Activated T-helper 1 cell treated with Interleukin-2 at 50 U/mL for 16 hours (primary cell): ENCODE measurements around the gene MITF.

ENCODE experiments used
- DNase-seq: peaks from one replicate; pipeline ENCODE4 v3.0.0-alpha.2; 2020; ENCODE audit warnings: low read depth

The MITF gene

DNA sequence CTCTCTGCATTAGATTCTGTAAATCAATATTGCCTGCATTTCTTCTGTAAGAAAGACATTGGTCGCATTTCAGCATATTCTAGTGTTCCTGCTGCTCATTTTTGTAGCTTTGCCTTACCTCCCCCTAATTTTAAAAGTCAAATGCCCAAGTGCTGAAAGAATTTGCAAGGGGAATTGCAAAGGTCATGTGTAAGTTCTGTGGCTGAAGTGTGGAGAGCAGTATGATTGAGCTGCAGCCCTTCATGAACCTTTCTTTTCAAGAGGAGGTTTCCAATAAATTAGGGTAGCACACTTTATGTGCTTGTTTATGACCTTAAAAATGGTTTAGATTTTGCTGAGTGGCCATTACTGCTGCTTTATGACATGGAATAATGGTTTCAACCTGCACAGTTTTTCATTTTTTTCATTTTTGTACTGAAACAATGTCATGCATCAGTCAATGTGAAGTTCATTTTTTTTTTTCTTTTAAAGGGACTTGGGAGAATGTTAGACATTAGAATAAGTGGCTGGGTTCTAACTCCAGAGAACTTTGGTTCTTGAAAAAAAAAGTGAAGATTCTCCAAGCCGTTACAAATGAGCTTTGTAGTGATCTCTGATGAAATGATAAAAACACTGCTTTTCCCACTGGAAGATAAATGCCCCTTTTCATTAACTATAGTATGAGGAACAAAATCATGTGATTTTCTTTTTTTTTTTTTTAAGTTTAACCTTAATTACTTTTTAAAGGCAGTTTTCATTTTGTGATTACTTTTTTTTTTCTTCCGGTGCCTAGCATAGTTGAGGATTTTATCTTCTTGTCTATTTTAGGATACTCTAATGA, 99.6 kb downstream of the MITF start:
- no peak for DNase-seq

DNA sequence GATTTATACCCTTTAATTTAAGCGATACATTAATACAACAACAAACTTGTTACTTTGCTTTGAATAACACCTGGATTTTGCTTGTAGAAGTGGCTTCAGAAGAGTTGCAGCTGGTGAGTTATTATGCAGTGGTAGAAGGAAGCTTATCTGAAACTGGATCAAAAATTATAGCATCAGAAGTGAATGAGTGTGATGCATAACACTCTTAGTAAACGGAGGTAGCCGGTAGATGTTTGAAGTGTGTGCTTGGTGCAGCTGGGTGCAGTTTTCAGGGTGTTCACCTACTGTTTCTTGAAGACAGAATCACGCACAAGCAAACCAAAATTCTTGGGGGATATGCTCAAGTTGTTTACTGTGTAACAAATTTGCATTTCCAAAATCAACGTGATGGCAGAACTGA, 103.1 kb downstream of the MITF start:
- no peak for DNase-seq

DNA sequence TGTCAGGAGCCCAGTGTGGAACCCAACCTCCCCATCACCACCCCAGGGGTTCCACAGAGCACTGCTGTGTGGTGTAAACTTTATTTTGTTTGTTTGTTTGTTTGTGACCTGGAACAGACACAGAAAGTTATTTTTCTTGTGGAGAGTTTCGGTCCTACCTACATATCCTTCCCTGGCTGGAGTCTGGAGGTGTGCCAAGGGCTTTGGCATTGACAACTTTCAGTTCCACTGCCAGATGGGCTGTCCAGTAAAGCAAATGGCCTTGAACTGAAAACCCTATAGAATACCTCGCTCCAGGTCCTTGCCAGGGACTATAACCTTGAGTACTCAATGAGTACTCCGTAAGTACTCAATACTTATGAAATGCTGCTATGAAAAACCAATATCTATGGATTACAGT, 103.5 kb downstream of the MITF start:
- no peak for DNase-seq

DNA sequence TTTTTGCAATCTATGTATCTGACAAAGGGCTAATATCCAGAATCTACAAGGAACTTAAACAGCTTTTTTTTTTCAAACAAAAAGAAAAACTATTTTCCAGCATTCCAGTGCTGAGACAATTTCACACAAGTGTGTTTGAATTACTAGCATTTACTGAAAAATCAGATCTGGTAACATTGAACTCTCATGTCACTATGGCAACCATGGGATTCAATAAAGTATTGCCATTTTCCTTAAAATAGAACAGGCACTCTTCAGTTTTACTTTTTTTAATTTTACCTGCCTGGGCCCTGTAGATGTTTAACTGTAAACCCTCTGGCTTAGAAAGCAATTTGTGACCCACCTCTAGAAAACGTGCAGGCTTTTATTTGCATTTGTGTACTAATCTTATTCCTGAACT, 105.4 kb downstream of the MITF start:
- DNase-seq, result no peak

DNA sequence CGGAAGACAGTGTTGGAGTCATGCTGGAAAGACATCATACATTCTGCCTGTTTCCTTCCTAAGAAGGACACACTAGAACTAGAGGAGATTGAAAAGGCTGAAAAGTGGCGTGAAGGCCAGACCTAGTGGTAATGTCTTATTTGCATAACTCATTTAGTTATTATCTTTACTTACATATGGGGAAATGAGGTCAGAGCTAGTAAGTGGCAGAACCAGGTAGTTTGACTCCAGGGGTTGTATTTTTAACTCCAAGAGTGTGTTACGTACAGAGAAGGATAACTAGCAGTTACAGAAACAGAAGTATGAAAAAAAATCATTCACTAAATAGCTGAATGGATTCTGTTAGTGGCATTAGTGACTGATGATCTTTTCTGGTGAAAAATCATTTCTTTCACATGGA, 108.0 kb downstream of the MITF start:
- DNase-seq, result no peak

DNA sequence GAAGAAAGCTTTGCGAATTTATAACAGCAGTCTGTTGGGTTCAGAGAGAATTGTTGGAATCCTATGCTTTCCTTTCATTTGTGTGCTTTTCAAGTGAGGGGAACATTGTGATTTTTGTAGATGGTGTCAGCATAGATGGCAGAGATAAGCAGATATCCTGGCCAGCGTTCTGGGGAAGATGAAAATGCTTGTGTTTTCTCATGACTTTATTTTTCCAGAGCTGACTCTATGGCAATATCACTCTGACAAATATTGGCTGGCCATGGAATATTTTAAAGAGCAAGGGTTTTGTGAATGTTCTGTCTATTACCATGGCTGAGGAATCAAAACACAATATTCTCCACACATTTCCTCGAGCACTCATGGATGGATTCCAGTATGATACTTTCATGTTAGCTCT, 108.8 kb downstream of the MITF start:
- DNase-seq, result no peak

DNA sequence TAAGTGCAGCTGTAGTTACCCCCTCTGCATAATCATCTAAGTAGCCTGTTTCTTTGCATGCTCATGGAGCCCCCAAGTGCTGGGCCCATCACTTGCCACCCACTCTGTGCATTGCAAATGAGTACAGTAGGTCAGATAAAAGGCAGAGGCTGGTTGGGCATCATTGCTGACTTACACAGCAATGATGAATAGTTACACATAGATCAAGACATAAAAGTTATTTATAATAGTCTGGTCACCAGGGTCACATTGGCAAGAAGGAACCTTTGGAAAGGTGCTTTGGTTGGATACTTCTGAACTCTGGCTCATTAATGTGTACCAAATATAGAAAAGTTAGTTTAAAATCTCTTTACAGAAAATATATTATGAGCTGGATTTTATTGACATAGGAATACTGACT, 111.6 kb downstream of the MITF start:
- no peak for DNase-seq

DNA sequence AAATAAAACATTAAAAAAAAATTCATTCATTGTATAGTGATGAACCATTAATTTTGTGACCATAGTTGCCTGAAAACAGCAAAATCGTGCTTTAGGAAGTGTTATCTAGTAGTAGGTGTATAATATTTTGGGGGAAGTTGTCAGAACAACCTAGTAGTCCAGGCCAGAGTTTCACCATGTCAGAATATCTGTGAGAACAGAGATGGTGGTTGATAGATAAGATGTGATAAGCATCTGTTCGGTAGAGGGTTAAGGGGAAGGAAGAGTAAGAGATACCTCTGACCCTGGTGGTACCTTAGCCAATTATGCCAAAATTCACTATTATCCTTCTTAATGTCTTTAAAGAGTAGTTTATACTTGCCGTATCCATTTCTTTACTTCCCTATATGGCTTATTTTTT, 113.8 kb downstream of the MITF start:
- no peak for DNase-seq

DNA sequence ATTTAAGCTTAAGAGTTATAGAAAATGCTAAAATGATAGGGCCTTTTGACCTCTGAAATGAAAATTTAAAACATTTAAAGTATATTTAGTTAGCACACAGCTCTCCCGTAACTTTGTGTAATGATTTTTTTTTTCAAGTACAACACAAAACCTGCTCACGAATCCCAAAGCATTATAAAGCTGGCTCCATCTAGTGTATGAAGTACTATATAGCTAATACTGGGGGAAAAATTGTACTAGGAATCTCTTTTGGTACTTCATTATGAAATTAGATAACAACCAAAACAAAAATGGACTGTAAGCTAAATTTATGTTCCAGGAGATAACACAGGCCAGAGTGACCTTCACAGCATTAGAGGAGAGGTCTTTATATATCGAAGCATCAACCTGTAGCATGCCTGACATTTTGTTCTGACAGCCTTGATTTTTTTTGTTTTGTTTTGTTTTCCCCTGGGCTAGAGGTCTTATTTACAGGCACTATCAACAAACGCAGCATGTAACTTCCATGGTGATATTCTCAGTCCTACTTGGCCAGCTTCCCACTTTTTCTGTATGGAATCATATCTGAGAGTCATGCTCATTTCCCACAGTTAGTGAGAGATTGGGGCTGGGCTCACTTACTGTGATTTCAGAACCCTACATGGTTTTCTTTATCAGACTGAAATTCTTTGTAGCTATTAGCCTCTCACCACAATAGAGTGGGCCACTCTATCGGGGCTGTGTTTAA, 116.3 kb downstream of the MITF start:
- DNase-seq, result no peak

- DNase-seq, result no peak
Observed at GRCh38 chr3:69856965-69857705, 117.9 kb downstream of the MITF start.

- DNase-seq, result no peak
Observed at GRCh38 chr3:69861556-69861955, 122.3 kb downstream of the MITF start.

- no peak for DNase-seq
Observed at GRCh38 chr3:69864141-69864540, 124.9 kb downstream of the MITF start.

DNA sequence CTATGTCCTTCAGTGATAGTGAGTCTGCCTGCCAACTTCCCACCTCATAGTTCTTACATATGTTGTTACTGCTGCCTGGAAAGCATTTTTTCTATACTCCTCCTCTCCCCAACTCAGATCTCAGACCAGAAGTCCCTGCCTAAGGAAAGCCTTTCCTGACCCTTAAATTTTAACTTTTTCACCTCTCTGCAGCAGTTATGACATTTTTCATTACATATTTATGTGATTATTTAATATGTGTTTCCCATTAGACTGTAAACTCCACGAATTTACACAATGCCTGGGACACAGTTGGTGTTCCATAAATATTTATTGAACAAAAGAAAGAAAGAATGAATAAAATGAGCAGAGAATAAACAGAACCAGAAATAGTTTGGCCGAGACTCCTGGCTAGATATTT, 125.5 kb downstream of the MITF start:
- no peak for DNase-seq

GRCh38 chr3:69865925-69866679, 126.8 kb downstream of the MITF start:
- no peak for DNase-seq

DNA sequence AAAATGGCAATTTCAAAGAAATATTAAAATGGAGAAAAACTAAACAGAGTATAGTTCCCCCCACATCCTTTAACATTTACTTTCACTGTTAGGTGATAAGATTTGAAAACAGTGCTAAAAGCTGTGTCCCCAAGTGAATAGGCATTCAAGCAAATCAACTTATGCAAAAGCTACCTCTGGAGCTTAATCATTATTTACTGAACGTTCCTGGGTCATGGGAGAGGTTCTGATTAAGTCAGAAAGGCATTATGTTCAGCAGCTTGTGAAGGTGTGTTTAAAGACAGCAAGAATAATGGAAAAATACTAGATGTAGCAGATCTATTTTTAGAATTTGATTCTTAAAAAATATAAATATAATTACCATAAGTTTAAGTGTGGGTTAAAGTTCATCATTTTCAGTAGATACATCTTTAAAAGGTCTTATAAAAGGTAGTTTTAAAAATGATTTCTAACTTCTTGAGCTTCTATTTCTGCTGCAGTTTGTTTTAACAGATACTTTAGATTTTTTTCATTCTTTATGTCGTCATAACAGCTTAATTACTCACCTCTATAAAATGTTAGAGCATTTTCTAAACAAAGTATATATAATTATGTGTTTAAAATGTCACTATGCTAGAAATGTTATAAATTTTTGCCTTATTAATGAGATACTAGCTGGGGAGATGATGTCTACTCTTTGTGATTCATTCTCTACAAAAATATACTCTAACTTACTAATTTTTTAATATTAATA, 127.9 kb downstream of the MITF start:
- no peak for DNase-seq

- no peak for DNase-seq
Observed at GRCh38 chr3:69867941-69868505, 128.8 kb downstream of the MITF start.

DNA sequence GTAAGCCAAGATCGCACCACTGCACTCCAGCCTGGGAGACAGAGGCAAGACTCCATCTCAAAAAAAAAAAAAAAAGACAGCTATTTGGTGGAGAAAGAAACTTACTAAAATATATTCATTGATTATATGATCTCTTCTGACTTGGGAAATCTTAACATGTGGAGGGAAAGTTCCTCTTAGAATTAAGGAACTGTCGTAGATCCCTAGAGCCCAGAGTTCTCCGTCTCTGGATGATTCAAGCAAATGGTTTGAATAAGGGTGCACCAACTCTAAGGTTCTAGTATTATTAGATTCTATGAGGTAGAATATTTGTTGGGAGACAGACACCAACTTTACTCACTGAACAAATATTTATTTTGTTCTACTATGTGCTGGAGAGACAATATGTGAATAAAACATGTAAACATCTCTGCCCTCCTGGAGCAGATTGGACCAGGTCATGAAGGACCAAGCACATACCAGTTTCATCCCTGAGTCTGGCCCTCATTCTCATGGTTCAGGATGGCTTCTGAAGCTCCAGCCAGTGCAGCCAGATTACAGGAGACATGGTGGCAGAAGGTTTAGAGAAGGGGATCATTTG, 129.7 kb downstream of the MITF start:
- no peak for DNase-seq

GRCh38 chr3:69869643-69870042, 130.4 kb downstream of the MITF start:
- DNase-seq, result no peak

DNA sequence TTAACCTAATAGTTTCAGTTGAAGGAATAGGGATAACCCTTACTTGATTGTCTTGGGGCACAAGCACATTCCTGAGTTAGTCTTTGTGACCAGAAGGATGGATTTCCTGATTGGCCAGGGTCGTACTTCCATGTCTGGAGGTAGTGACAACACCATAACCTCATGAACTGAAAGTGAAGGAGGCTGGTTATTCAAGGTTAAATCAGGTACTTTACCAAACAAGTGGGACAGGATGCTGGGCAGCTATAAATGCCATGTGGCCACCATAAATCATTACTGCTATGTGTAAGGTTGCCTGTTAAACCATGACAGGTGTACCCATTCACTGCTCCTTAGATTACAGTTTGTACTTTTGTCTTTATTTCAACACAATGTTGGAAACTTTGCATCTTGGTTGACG, 132.0 kb downstream of the MITF start:
- no peak for DNase-seq

DNA sequence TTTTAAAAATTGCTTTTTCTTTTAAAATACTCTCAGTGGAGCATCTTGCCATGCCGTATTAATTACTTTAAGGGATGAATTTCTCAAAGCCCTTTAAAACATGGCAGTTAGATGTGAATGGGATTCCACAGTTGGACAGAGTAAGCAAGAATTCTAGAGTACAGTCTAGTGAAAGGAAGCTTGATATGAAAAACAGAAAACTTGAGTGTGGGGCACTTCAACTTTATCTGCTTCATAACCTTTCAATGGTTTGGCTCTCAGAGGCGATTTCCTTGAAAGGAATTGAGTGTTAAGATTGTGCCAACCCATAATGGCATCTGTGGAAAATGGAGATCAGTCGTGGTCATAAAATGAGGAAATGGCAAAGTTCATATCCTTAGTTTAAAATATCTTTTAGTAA, 132.6 kb downstream of the MITF start:
- no peak for DNase-seq
